CD4-positive, CD25-positive, alpha-beta regulatory T cell (primary cell): ENCODE data around the gene B3GALT4. TPM values are rescaled to one million over a fixed set of nuclear protein-coding genes. Genes with fewer than 3 reads are reported as not detected.
A peak's percentile ranks its signal among the peaks of the same experiment; 100 is the strongest.

ENCODE experiments used
- ATAC-seq, 2 donors: fragments of 150-1000 bp; cut with Tn5 transposase; one replicate each; pipeline ENCODE4 v1.10.0; 2021; ENCODE audit warnings: low read depth in 2 of 2, moderate number of reproducible peaks in 2 of 2, moderate library complexity in 1 of 2
- DNase-seq, 3 donors: peaks; one replicate each; pipeline versions ENCODE4 v3.0.0 to v3.0.0-alpha.2; 2012 to 2022; ENCODE audit warnings: mixed read lengths in 1 of 3
- H3K27ac ChIP-seq: one replicate; pipeline ENCODE4 v1.7.0; 2013; ENCODE audit warnings: mild to moderate bottlenecking, low read length; ENCODE audit not compliant: insufficient read depth, poor library complexity, severe bottlenecking
- H3K27me3 ChIP-seq: one replicate; pipeline ENCODE4 v1.7.0; 2013; ENCODE audit warnings: low read length; ENCODE audit not compliant: control insufficient read depth, insufficient read depth
- H3K36me3 ChIP-seq: one replicate; pipeline ENCODE4 v1.7.0; 2013; ENCODE audit warnings: mild to moderate bottlenecking, low read length, moderate library complexity; ENCODE audit not compliant: control insufficient read depth, insufficient read depth
- H3K4me1 ChIP-seq: 2 replicates; pipeline ENCODE4 v1.7.0; 2013; ENCODE audit warnings: mild to moderate bottlenecking, low read length; ENCODE audit not compliant: insufficient read depth, control insufficient read depth, poor library complexity, severe bottlenecking
- H3K4me3 ChIP-seq: one replicate; pipeline ENCODE4 v1.7.0; 2013; ENCODE audit warnings: low read depth, mild to moderate bottlenecking, low read length, moderate library complexity
- H3K9me3 ChIP-seq, 2 experiments: 1 replicate in 1 of 2; 2 replicates in 1 of 2; pipeline ENCODE4 v1.7.0; 2013; ENCODE audit warnings: low read length in 2 of 2, mild to moderate bottlenecking in 1 of 2, moderate library complexity in 1 of 2; ENCODE audit not compliant: control insufficient read depth in 2 of 2
- H3K27ac Mint-ChIP-seq, 3 donors: one replicate each; pipeline ENCODE4 v1.8.0; 2020 to 2022; ENCODE audit warnings: mild to moderate bottlenecking in 3 of 3, mixed read lengths in 3 of 3, moderate library complexity in 2 of 3
- H3K27me3 Mint-ChIP-seq: one replicate; pipeline ENCODE4 v1.8.0; 2022; ENCODE audit warnings: mild to moderate bottlenecking, mixed read lengths
- H3K36me3 Mint-ChIP-seq: one replicate; pipeline ENCODE4 v1.8.0; 2020; ENCODE audit warnings: mixed read lengths
- H3K4me1 Mint-ChIP-seq, 4 donors: one replicate each; pipeline ENCODE4 v1.8.0; 2020 to 2022; ENCODE audit warnings: mixed read lengths in 4 of 4, mild to moderate bottlenecking in 1 of 4
- H3K4me3 Mint-ChIP-seq, 4 donors: one replicate each; pipeline ENCODE4 v1.8.0; 2020 to 2022; ENCODE audit warnings: mild to moderate bottlenecking in 4 of 4, mixed read lengths in 4 of 4, moderate library complexity in 3 of 4
- H3K9me3 Mint-ChIP-seq, 7 donors: one replicate each; pipeline ENCODE4 v1.8.0; 2020 to 2022; ENCODE audit warnings: mixed read lengths in 7 of 7, mild to moderate bottlenecking in 3 of 7, moderate library complexity in 2 of 7
- polyA plus RNA-seq, 4 donors: library from polyadenylated mRNA; unstranded; fragments of 300-500 nt; fragmentation: Illumina TruSeq; gene quantifications; one replicate each; pipeline ENCODE4 v1.2.3, GENCODE V29; 2021
- total RNA-seq: library from RNA; stranded (reverse); gene quantifications from one replicate; pipeline ENCODE4 v1.2.3, GENCODE V29; 2022

B3GALT4 gene
- total and polyA plus RNA-seq, 5 donors from 2014 or later: 17.5 to 35.9 (median 31.1) TPM

GRCh38 chr6:33288921-33289783 is 12.2 kb downstream of the B3GALT4 start, which contains the start of the genes PFDN6 and WDR46:
Gene PFDN6 (plus strand): TSS chr6:33289601. CDS start chr6:33289857, 256 bp downstream.
Gene WDR46 (minus strand): TSS chr6:33289239. CDS start chr6:33289170, 69 bp downstream.
- H3K4me1 ChIP-seq: peaks cover 26% of the 10 kb centered on the region
- peaks cover 22% of the 10 kb centered on the region for H3K36me3 Mint-ChIP-seq
- H3K27ac ChIP-seq: peak within 1 kb of the TSS; percentile 81
- peak within 1 kb of the TSS; percentile 93 to 99 (median 98) for H3K4me3 Mint-ChIP-seq
- peaks cover 41% of the 10 kb centered on the region for H3K36me3 ChIP-seq
- H3K27ac Mint-ChIP-seq: peak within 1 kb of the TSS; percentile 89 to 98 (median 95)
- no peaks in the 10 kb centered on the region for H3K9me3 ChIP-seq
- no peaks in the 10 kb centered on the region for H3K27me3 Mint-ChIP-seq
- DNase-seq (peak; percentile 78 to 95 (median 91)), ATAC-seq (peak; percentile 95 to 97)
- peak within 1 kb of the TSS; percentile 88 for H3K4me3 ChIP-seq
- H3K4me1 Mint-ChIP-seq: peaks cover 13 to 56% (median 29%) of the 10 kb centered on the region in 4 donors
- no peaks in the 10 kb centered on the region for H3K27me3 ChIP-seq
- no peaks in the 10 kb centered on the region for H3K9me3 Mint-ChIP-seq

- Histone ChIP-seq H3K36me3 (peaks cover 37% of the 10 kb centered on the region), H3K27me3 (no peaks in the 10 kb centered on the region), H3K4me1 (peaks cover 26% of the 10 kb centered on the region), H3K4me3 (peak overlapping the region; percentile 88), H3K9me3 (no peaks in the 10 kb centered on the region), H3K27ac (peak overlapping the region; percentile 81)
- DNase-seq (no peak), ATAC-seq (peak in 1 of 2 donors; percentile 3)
- Mint-ChIP-seq H3K4me1 (peaks cover 13 to 57% (median 29%) of the 10 kb centered on the region in 4 donors), H3K27ac (peak overlapping the region; percentile 89 to 98 (median 95)), H3K27me3 (no peaks in the 10 kb centered on the region), H3K9me3 (no peaks in the 10 kb centered on the region), H3K4me3 (peak overlapping the region; percentile 93 to 99 (median 98)), H3K36me3 (peaks cover 20% of the 10 kb centered on the region)
Observed at GRCh38 chr6:33289784-33290315, 12.9 kb downstream of the B3GALT4 start.

- H3K27ac Mint-ChIP-seq: peak overlapping the region in 1 of 3 donors; percentile 89
- H3K4me1 Mint-ChIP-seq: peaks cover 13 to 57% (median 29%) of the 10 kb centered on the region in 4 donors
- H3K27me3 ChIP-seq: no peaks in the 10 kb centered on the region
- H3K36me3 Mint-ChIP-seq: peaks cover 20% of the 10 kb centered on the region
- H3K9me3 Mint-ChIP-seq: no peaks in the 10 kb centered on the region
- H3K27ac ChIP-seq: no peak overlapping the region
- H3K9me3 ChIP-seq: no peaks in the 10 kb centered on the region
- H3K4me1 ChIP-seq: peaks cover 26% of the 10 kb centered on the region
- H3K4me3 ChIP-seq: peak overlapping the region; percentile 88
- H3K27me3 Mint-ChIP-seq: no peaks in the 10 kb centered on the region
- no peak for ATAC-seq
- H3K36me3 ChIP-seq: peaks cover 43% of the 10 kb centered on the region
- peak overlapping the region; percentile 93 to 99 (median 98) for H3K4me3 Mint-ChIP-seq
- no peak for DNase-seq
Observed at GRCh38 chr6:33290459-33290858, 13.5 kb downstream of the B3GALT4 start.

- H3K27ac ChIP-seq: no peak overlapping the region
- H3K36me3 ChIP-seq: peaks cover 45% of the 10 kb centered on the region
- Mint-ChIP-seq H3K4me3 (peak overlapping the region in 1 of 4 donors; percentile 62), H3K36me3 (peaks cover 14% of the 10 kb centered on the region), H3K27ac (peak overlapping the region in 1 of 3 donors; percentile 20), H3K9me3 (peaks cover 0 to 2% (median 0%) of the 10 kb centered on the region in 7 donors), H3K27me3 (no peaks in the 10 kb centered on the region), H3K4me1 (peaks cover 13 to 58% (median 24%) of the 10 kb centered on the region in 4 donors)
- no peaks in the 10 kb centered on the region for H3K27me3 ChIP-seq
- no peaks in the 10 kb centered on the region for H3K9me3 ChIP-seq
- ATAC-seq (no peak), DNase-seq (no peak)
- no peak overlapping the region for H3K4me3 ChIP-seq
- H3K4me1 ChIP-seq: peaks cover 34% of the 10 kb centered on the region
Observed at GRCh38 chr6:33292996-33293682, 16.2 kb downstream of the B3GALT4 start.

GRCh38 chr6:33294086-33294823 is 17.3 kb downstream of the B3GALT4 start:
- H3K4me3 ChIP-seq: no peak overlapping the region
- DNase-seq (no peak), ATAC-seq (no peak)
- H3K27me3 Mint-ChIP-seq: peaks cover 2% of the 10 kb centered on the region
- peaks cover 9 to 47% (median 22%) of the 10 kb centered on the region in 4 donors for H3K4me1 Mint-ChIP-seq
- no peak overlapping the region for H3K27ac ChIP-seq
- peaks cover 45% of the 10 kb centered on the region for H3K36me3 ChIP-seq
- peaks cover 29% of the 10 kb centered on the region for H3K4me1 ChIP-seq
- H3K27me3 ChIP-seq: no peaks in the 10 kb centered on the region
- H3K27ac Mint-ChIP-seq: peak overlapping the region in 1 of 3 donors; percentile 72
- H3K36me3 Mint-ChIP-seq: peaks cover 11% of the 10 kb centered on the region
- H3K9me3 ChIP-seq: no peaks in the 10 kb centered on the region
- peaks cover 0 to 3% (median 0%) of the 10 kb centered on the region in 7 donors for H3K9me3 Mint-ChIP-seq
- H3K4me3 Mint-ChIP-seq: peak overlapping the region in 2 of 4 donors; percentile 73

- Mint-ChIP-seq H3K36me3 (peaks cover 8% of the 10 kb centered on the region), H3K27ac (peak overlapping the region; percentile 40 to 100 (median 67)), H3K27me3 (peaks cover 10% of the 10 kb centered on the region), H3K9me3 (peaks cover 0 to 3% (median 0%) of the 10 kb centered on the region in 7 donors), H3K4me1 (peaks cover 5 to 47% (median 20%) of the 10 kb centered on the region in 4 donors), H3K4me3 (peak overlapping the region; percentile 49 to 100 (median 78))
- Histone ChIP-seq H3K4me1 (peaks cover 27% of the 10 kb centered on the region), H3K27ac (no peak overlapping the region), H3K36me3 (peaks cover 45% of the 10 kb centered on the region), H3K4me3 (no peak overlapping the region), H3K9me3 (no peaks in the 10 kb centered on the region), H3K27me3 (no peaks in the 10 kb centered on the region)
- DNase-seq: no peak
- no peak for ATAC-seq
Observed at GRCh38 chr6:33295621-33296369, 18.9 kb downstream of the B3GALT4 start.
